HCT116 (cell line): ENCODE results near the gene GOLGA1. TPM values are rescaled to one million over a fixed set of nuclear protein-coding genes. Genes with fewer than 3 reads are reported as not detected.

Experiments used
- ATAC-seq: fragments of 200-7000 bp; cut with Tn5 transposase; 2 replicates; pipeline ENCODE4 v1.9.1; 2020; ENCODE audit warnings: mild to moderate bottlenecking, moderate library complexity
- BruUV-seq: library from RNA; stranded (reverse); fragments of 400-500 nt; replicated peaks from 2 replicates; lab custom pipeline; 2021; lab: Mats Ljungman, UMichigan
- CTCF ChIA-PET: fragments of 300-600 bp; sonication (Branson Sonifier 250); formaldehyde crosslinking; loops from one replicate; lab custom pipeline; 2021; ENCODE audit warnings: antibody characterized with exemption; lab: Charles Lee
- POLR2A ChIA-PET: fragments of 300-600, 350-600 bp; sonication (Branson Sonifier 250); formaldehyde crosslinking; loops from one replicate; lab custom pipeline; 2021; ENCODE audit warnings: antibody characterized with exemption; lab: Charles Lee
- RAD21 ChIA-PET, 2 experiments: fragments of 300-600 bp; sonication (Branson Sonifier 250); formaldehyde crosslinking; loops; one replicate each; lab custom pipeline; 2023; ENCODE audit warnings: low total read pairs in 2 of 2; ENCODE audit not compliant: uncharacterized antibody in 2 of 2, unreplicated experiment in 2 of 2, low non-redundant PET in 1 of 2; lab: Charles Lee
- DNase-seq: peaks from one replicate; pipeline ENCODE4 v3.0.0-alpha.2; 2010; ENCODE audit warnings: low read depth, low spot score
- H2AFZ ChIP-seq: fragments of 200-600 bp; shearing (Covaris generic), sonication (generic); 2 replicates; pipeline ENCODE4 v1.6.1; 2017; ENCODE audit warnings: low read depth, mixed run types, mixed read lengths, antibody characterized with exemption, low read length; ENCODE audit not compliant: poor library complexity, severe bottlenecking
- H3K27ac ChIP-seq: 2 replicates; pipeline ENCODE4 v1.5.1; 2012; ENCODE audit warnings: low read depth, low read length
- H3K27me3 ChIP-seq: fragments of 200-600 bp; sonication (generic); 2 replicates; pipeline ENCODE4 v1.6.1; 2016; ENCODE audit warnings: mixed run types, low read length, mixed read lengths; ENCODE audit not compliant: insufficient read depth
- H3K36me3 ChIP-seq, 2 experiments: fragments of 200-500 bp in 1 of 2; fragments of 200-600 bp in 1 of 2; sonication (Bioruptor generic) in 1 of 2; sonication (generic) in 1 of 2; 2 replicates each; pipeline versions ENCODE4 v1.5.1 to v1.6.1; 2014 to 2016; ENCODE audit warnings: low read length in 2 of 2, inconsistent platforms in 1 of 2, mixed read lengths in 1 of 2, mixed run types in 1 of 2; ENCODE audit not compliant: insufficient read depth in 2 of 2, control insufficient read depth in 1 of 2
- H3K4me1 ChIP-seq, 2 experiments: fragments of 200-600 bp in 1 of 2; sonication (generic) in 1 of 2; 2 replicates each; pipeline versions ENCODE4 v1.5.1 to v1.6.1; 2012 to 2017; ENCODE audit warnings: low read length in 2 of 2, inconsistent platforms in 1 of 2, mild to moderate bottlenecking in 1 of 2, mixed read lengths in 1 of 2, mixed run types in 1 of 2, moderate library complexity in 1 of 2; ENCODE audit not compliant: insufficient read depth in 2 of 2, control insufficient read depth in 1 of 2
- H3K4me2 ChIP-seq: fragments of 200-600 bp; sonication (generic); 2 replicates; pipeline ENCODE4 v1.6.1; 2017; ENCODE audit warnings: mixed run types, low read length, mixed read lengths
- H3K4me3 ChIP-seq, 2 experiments: fragments of 200-600 bp in 1 of 2; sonication (generic) in 1 of 2; replicated peaks in 1 of 2; 2 replicates each; pipeline ENCODE4 v1.5.1; 2011 to 2016; ENCODE audit warnings: low read length in 2 of 2, control low read depth in 1 of 2, low read depth in 1 of 2, mild to moderate bottlenecking in 1 of 2, mixed read lengths in 1 of 2, mixed run types in 1 of 2
- H3K79me2 ChIP-seq: fragments of 200-600 bp; sonication (generic); 2 replicates; pipeline ENCODE4 v1.6.1; 2017; ENCODE audit warnings: mild to moderate bottlenecking, mixed run types, low read length, moderate library complexity, mixed read lengths; ENCODE audit not compliant: insufficient read depth
- H3K9ac ChIP-seq: fragments of 200-600 bp; sonication (generic); 2 replicates; pipeline ENCODE4 v1.6.1; 2016; ENCODE audit warnings: low read length, mixed read lengths
- H3K9me2 ChIP-seq: fragments of 200-600 bp; sonication (generic), shearing (Covaris generic); 2 replicates; pipeline ENCODE4 v1.6.1; 2017; ENCODE audit warnings: mixed run types, mild to moderate bottlenecking, moderate library complexity; ENCODE audit not compliant: insufficient read depth
- H3K9me3 ChIP-seq, 2 experiments: fragments of 200-500 bp in 1 of 2; fragments of 200-600 bp in 1 of 2; sonication (Bioruptor generic) in 1 of 2; sonication (generic) in 1 of 2; 2 replicates each; pipeline ENCODE4 v1.6.1; 2014 to 2017; ENCODE audit warnings: low read length in 2 of 2, mixed read lengths in 2 of 2, inconsistent platforms in 1 of 2, low read depth in 1 of 2, mild to moderate bottlenecking in 1 of 2, mixed run types in 1 of 2, moderate library complexity in 1 of 2; ENCODE audit not compliant: control insufficient read depth in 1 of 2, insufficient read depth in 1 of 2
- H4K20me1 ChIP-seq: fragments of 200-600 bp; sonication (generic), shearing (Covaris generic); 2 replicates; pipeline ENCODE4 v1.6.1; 2017; ENCODE audit warnings: mixed run types, mild to moderate bottlenecking, moderate library complexity; ENCODE audit not compliant: insufficient read depth
- CEBPB ChIP-seq: IDR thresholded peaks from 2 replicates; pipeline ENCODE4 v1.6.1; 2012; ENCODE audit warnings: low read depth
- CTCF ChIP-seq, 3 experiments: fragments of 200-600 bp in 1 of 3; sonication (generic) in 1 of 3; IDR thresholded peaks in 2 of 3; conservative IDR thresholded peaks in 1 of 3; 2 replicates each; pipeline ENCODE4 v1.5.1; 2012 to 2017; ENCODE audit warnings: low read depth in 2 of 3, low read length in 2 of 3, antibody characterized with exemption in 1 of 3, borderline replicate concordance in 1 of 3, control low read depth in 1 of 3, mild to moderate bottlenecking in 1 of 3, mixed read lengths in 1 of 3, mixed run types in 1 of 3, moderate library complexity in 1 of 3; ENCODE audit not compliant: insufficient read depth in 1 of 3
- EGR1 ChIP-seq: IDR thresholded peaks from 2 replicates; pipeline ENCODE4 v1.6.1; 2012; ENCODE audit warnings: low read depth
- ELF1 ChIP-seq: IDR thresholded peaks from 2 replicates; pipeline ENCODE4 v1.6.1; 2012; ENCODE audit warnings: low read depth, borderline replicate concordance
- EZH2phosphoT487 ChIP-seq: fragments of 200-600 bp; IDR thresholded peaks from 2 replicates; pipeline ENCODE4 v1.6.1; 2018; ENCODE audit warnings: antibody characterized with exemption, borderline replicate concordance
- FOSL1 ChIP-seq: IDR thresholded peaks from 2 replicates; pipeline ENCODE4 v1.6.1; 2012; ENCODE audit warnings: low read depth
- JUND ChIP-seq: IDR thresholded peaks from 2 replicates; pipeline ENCODE4 v1.6.1; 2012
- POLR2A ChIP-seq: IDR thresholded peaks from 2 replicates; pipeline ENCODE4 v1.7.0; 2011; ENCODE audit warnings: borderline replicate concordance; ENCODE audit not compliant: insufficient read depth, insufficient read length; ENCODE audit errors: extremely low read depth
- RAD21 ChIP-seq: IDR thresholded peaks from 2 replicates; pipeline ENCODE4 v1.6.1; 2012; ENCODE audit warnings: low read depth, mild to moderate bottlenecking
- SRF ChIP-seq: IDR thresholded peaks from 2 replicates; pipeline ENCODE4 v1.6.1; 2012; ENCODE audit warnings: low read depth
- ZFX ChIP-seq: fragments of 450-650 bp; IDR thresholded peaks from 2 replicates; pipeline ENCODE4 v1.6.1; 2017
- ZNF274 ChIP-seq: fragments of 200-500 bp; sonication (Bioruptor generic); IDR thresholded peaks from 2 replicates; pipeline ENCODE4 v1.6.1; 2014; ENCODE audit warnings: mild to moderate bottlenecking, low read depth, low read length, inconsistent platforms
- intact Hi-C: fragments of 100-400 bp; cut with micrococcal nuclease; formaldehyde crosslinking; loops from 2 replicates; pipeline ENCODE4 v1.10.0; 2022
- total RNA-seq: library from RNA; stranded (reverse); gene quantifications from one replicate; pipeline ENCODE4 v1.2.1, GENCODE V29; 2021; ENCODE audit not compliant: unreplicated experiment

Gene GOLGA1
- total RNA-seq, 1 experiment from 2014 or later = 13.1 TPM

GRCh38 chr9:124897570-124898460 lies 43.1 kb downstream of the GOLGA1 start:
- TF ChIP-seq ZFX (no peak), EGR1 (no peak)
- Histone ChIP-seq H3K27ac (no peak overlapping the region), H3K4me1 (no peaks in the 10 kb centered on the region), H2AFZ (no peak overlapping the region), H3K9me3 (no peaks in the 10 kb centered on the region), H3K27me3 (no peaks in the 10 kb centered on the region), H4K20me1 (no peaks in the 10 kb centered on the region), H3K36me3 (peaks cover 0 to 2% of the 10 kb centered on the region in 2 experiments; a peak in 2 of 4 replicates), H3K79me2 (no peaks in the 10 kb centered on the region), H3K4me3 (no peak overlapping the region), H3K9me2 (no peaks in the 10 kb centered on the region), H3K4me2 (no peak overlapping the region), H3K9ac (no peak overlapping the region)
- POLR2A ChIA-PET = no interaction called here
- CTCF ChIA-PET = no interaction called here
- RAD21 ChIA-PET = no interaction called here
- ATAC-seq (no peak), DNase-seq (no peak)
- intact Hi-C loops = no loop called here
- BruUV-seq = no TSS peak

GRCh38 chr9:124894741-124895170 lies 46.1 kb downstream of the GOLGA1 start:
- intact Hi-C loops = loop anchor here (1.0 kb wide), 1 partner anchor 123 kb away; the partner anchor contains the start of gene NR6A1
- Histone ChIP-seq H3K79me2 (no peaks in the 10 kb centered on the region), H3K9ac (no peak overlapping the region), H3K4me3 (no peak overlapping the region), H3K9me3 (no peaks in the 10 kb centered on the region), H4K20me1 (no peaks in the 10 kb centered on the region), H3K27ac (no peak overlapping the region), H3K4me1 (no peaks in the 10 kb centered on the region), H3K27me3 (no peaks in the 10 kb centered on the region), H3K4me2 (no peak overlapping the region), H2AFZ (no peak overlapping the region), H3K9me2 (no peaks in the 10 kb centered on the region), H3K36me3 (peaks cover 0 to 2% of the 10 kb centered on the region in 2 experiments)
- ChIA-PET CTCF (no interaction called here), RAD21 (no interaction called here), POLR2A (no interaction called here)
- TF ChIP-seq CEBPB (no peak), ZNF274 (no peak), SRF (no peak), FOSL1 (no peak), CTCF (IDR thresholded peaks at IDR 0.05 in 2 of 3, conservative IDR thresholded peaks at IDR 0.05 in 1 of 3; ENCODE audit: borderline replicate concordance in 1 of 3, insufficient read depth in 1 of 3, low read depth in 2 of 3, low read length in 2 of 3) (peak; percentile 35 to 56 (median 55); a peak in 5 of 6 replicates), EZH2phosphoT487 (no peak), JUND (no peak), POLR2A (no peak), ELF1 (no peak), RAD21 (peak; percentile 65)
- no TSS peak for BruUV-seq
- peak; percentile 10 for DNase-seq
- ATAC-seq = peak; percentile 89
